H1 (cell line): ENCODE measurements around the gene C15orf40. TPM values are rescaled to one million over a fixed set of nuclear protein-coding genes. Genes with fewer than 3 reads are reported as not detected.

Experiments used
- CTCF ChIA-PET: fragments of 300-600 bp; sonication (Branson Sonifier 250); formaldehyde crosslinking; loops from one replicate; lab custom pipeline; 2021; ENCODE audit not compliant: partially characterized antibody; lab: Charles Lee
- POLR2A ChIA-PET: fragments of 300-600 bp; sonication (Branson Sonifier 250); formaldehyde crosslinking; loops from one replicate; lab custom pipeline; 2021; ENCODE audit warnings: inconsistent platforms; ENCODE audit not compliant: partially characterized antibody; lab: Charles Lee
- DNase-seq, 2 experiments: peaks; one replicate each; pipeline versions ENCODE4 v3.0.0 to v3.0.0-alpha.2; 2010 to 2022; ENCODE audit warnings: low spot score in 2 of 2, low read depth in 1 of 2, mixed read lengths in 1 of 2
- FAIRE-seq: peaks from 2 replicates; lab custom pipeline; 2011; peaks lifted over from hg19 to GRCh38; lab: Jason Lieb, UNC
- H2AFZ ChIP-seq: 2 replicates; pipeline ENCODE4 v1.8.1; 2012; ENCODE audit warnings: low read length, inconsistent platforms
- H2AK5ac ChIP-seq: 2 replicates; pipeline ENCODE4 v1.6.1; 2013; ENCODE audit warnings: low read depth, low read length
- H2BK120ac ChIP-seq: replicated peaks from 2 replicates; pipeline ENCODE3; 2013; ENCODE audit warnings: low read depth, low read length, inconsistent platforms
- H2BK12ac ChIP-seq: 2 replicates; pipeline ENCODE4 v1.6.1; 2013; ENCODE audit warnings: low read depth, low read length
- H2BK15ac ChIP-seq: 2 replicates; pipeline ENCODE4 v1.6.1; 2013; ENCODE audit warnings: low read length
- H2BK20ac ChIP-seq: 2 replicates; pipeline ENCODE4 v1.6.1; 2013; ENCODE audit warnings: low read length
- H2BK5ac ChIP-seq: 2 replicates; pipeline ENCODE4 v1.6.1; 2013; ENCODE audit warnings: low read depth, low read length
- H3K14ac ChIP-seq: 2 replicates; pipeline ENCODE4 v1.6.1; 2013; ENCODE audit warnings: inconsistent platforms; ENCODE audit not compliant: insufficient read length
- H3K18ac ChIP-seq: 2 replicates; pipeline ENCODE4 v1.6.1; 2013; ENCODE audit warnings: low read length; ENCODE audit errors: extremely low read depth
- H3K23ac ChIP-seq: 2 replicates; pipeline ENCODE4 v1.6.1; 2013; ENCODE audit warnings: inconsistent platforms; ENCODE audit not compliant: insufficient read length
- H3K23me2 ChIP-seq: 2 replicates; pipeline ENCODE4 v1.6.1; 2013; ENCODE audit warnings: low read depth, low read length
- H3K27ac ChIP-seq: 2 replicates; pipeline ENCODE4 v1.6.1; 2011; ENCODE audit warnings: low read depth, low read length, inconsistent platforms
- H3K27me3 ChIP-seq, 4 experiments: replicated peaks in 1 of 4; 1 replicate in 1 of 4; 2 replicates in 3 of 4; pipeline versions ENCODE4 v1.6.1 to v1.8.1; 2011 to 2013; ENCODE audit warnings: low read length in 3 of 4, mild to moderate bottlenecking in 3 of 4, inconsistent platforms in 2 of 4, mixed read lengths in 2 of 4, moderate library complexity in 1 of 4; ENCODE audit not compliant: control insufficient read depth in 3 of 4, insufficient read depth in 3 of 4; ENCODE audit errors: extremely low read depth in 1 of 4
- H3K36me3 ChIP-seq, 4 experiments: 2 replicates each; pipeline versions ENCODE4 v1.6.1 to v1.8.1; 2011 to 2013; ENCODE audit warnings: mild to moderate bottlenecking in 4 of 4, low read length in 3 of 4, moderate library complexity in 2 of 4, control low read depth in 1 of 4, inconsistent platforms in 1 of 4; ENCODE audit not compliant: insufficient read depth in 4 of 4, control insufficient read depth in 2 of 4
- H3K4ac ChIP-seq: replicated peaks from 2 replicates; pipeline ENCODE3; 2013; ENCODE audit warnings: low read length, low read depth, mixed read lengths, inconsistent platforms; ENCODE audit not compliant: insufficient read length
- H3K4me1 ChIP-seq, 4 experiments: replicated peaks in 1 of 4; 1 replicate in 1 of 4; 2 replicates in 3 of 4; pipeline versions ENCODE4 v1.6.1 to v1.8.1; 2011 to 2013; ENCODE audit warnings: low read length in 3 of 4, inconsistent platforms in 2 of 4, mixed read lengths in 1 of 4; ENCODE audit not compliant: insufficient read depth in 4 of 4, control insufficient read depth in 3 of 4
- H3K4me2 ChIP-seq, 2 experiments: 2 replicates each; pipeline versions ENCODE4 v1.6.1 to v1.8.1; 2011 to 2013; ENCODE audit warnings: low read depth in 2 of 2, low read length in 2 of 2, control low read depth in 1 of 2, inconsistent platforms in 1 of 2, mild to moderate bottlenecking in 1 of 2; ENCODE audit not compliant: insufficient read depth in 1 of 2
- H3K4me3 ChIP-seq, 4 experiments: fragments of 200-600, 300-600 bp in 1 of 4; sonication (generic), shearing (Covaris generic), sonication (Bioruptor Twin) in 1 of 4; 2 replicates each; pipeline versions ENCODE4 v1.5.1 to v1.8.1; 2011 to 2016; ENCODE audit warnings: low read length in 4 of 4, low read depth in 3 of 4, control low read depth in 2 of 4, inconsistent platforms in 2 of 4, mild to moderate bottlenecking in 2 of 4, mixed read lengths in 1 of 4, moderate library complexity in 1 of 4; ENCODE audit not compliant: insufficient read depth in 2 of 4; ENCODE audit errors: extremely low read depth in 1 of 4
- H3K56ac ChIP-seq: replicated peaks from 2 replicates; pipeline ENCODE3; 2013; ENCODE audit warnings: low read depth, mild to moderate bottlenecking, mixed read lengths, low read length, inconsistent platforms; ENCODE audit not compliant: insufficient read length
- H3K79me1 ChIP-seq: 2 replicates; pipeline ENCODE4 v1.6.1; 2013; ENCODE audit warnings: low read depth, low read length, control low read depth
- H3K79me2 ChIP-seq, 2 experiments: 2 replicates each; pipeline versions ENCODE4 v1.6.1 to v1.8.1; 2012 to 2013; ENCODE audit warnings: low read length in 2 of 2, mild to moderate bottlenecking in 2 of 2, inconsistent platforms in 1 of 2; ENCODE audit not compliant: insufficient read depth in 2 of 2, control insufficient read depth in 1 of 2
- H3K9ac ChIP-seq, 4 experiments: replicated peaks in 1 of 4; 1 replicate in 1 of 4; 2 replicates in 3 of 4; pipeline versions ENCODE4 v1.6.1 to v1.8.1; 2011 to 2013; ENCODE audit warnings: low read depth in 3 of 4, low read length in 3 of 4, control low read depth in 2 of 4, mild to moderate bottlenecking in 2 of 4, moderate library complexity in 2 of 4, inconsistent platforms in 1 of 4; ENCODE audit errors: extremely low read depth in 1 of 4
- H3K9me3 ChIP-seq, 2 experiments: 2 replicates each; pipeline versions ENCODE4 v1.6.1 to v1.8.1; 2012 to 2013; ENCODE audit warnings: mild to moderate bottlenecking in 2 of 2, moderate library complexity in 2 of 2, control low read depth in 1 of 2, inconsistent platforms in 1 of 2, low read depth in 1 of 2, low read length in 1 of 2, mixed read lengths in 1 of 2; ENCODE audit not compliant: insufficient read depth in 2 of 2
- H4K20me1 ChIP-seq, 2 experiments: replicated peaks in 1 of 2; 2 replicates each; pipeline versions ENCODE3 to v1.8.1; 2011 to 2013; ENCODE audit warnings: inconsistent platforms in 2 of 2, low read length in 2 of 2, mild to moderate bottlenecking in 1 of 2; ENCODE audit not compliant: insufficient read depth in 2 of 2, control insufficient read depth in 1 of 2
- H4K5ac ChIP-seq: 2 replicates; pipeline ENCODE4 v1.6.1; 2013; ENCODE audit warnings: low read length, low read depth, mixed read lengths, inconsistent platforms; ENCODE audit not compliant: insufficient read length
- H4K8ac ChIP-seq: 2 replicates; pipeline ENCODE4 v1.8.0; 2013; ENCODE audit warnings: mild to moderate bottlenecking, moderate library complexity, low read length, inconsistent platforms; ENCODE audit not compliant: insufficient read depth; ENCODE audit errors: extremely low read depth
- H4K91ac ChIP-seq: replicated peaks from 2 replicates; pipeline ENCODE3; 2013; ENCODE audit warnings: low read length, mixed read lengths, inconsistent platforms; ENCODE audit not compliant: insufficient read length
- BACH1 ChIP-seq: IDR thresholded peaks from 2 replicates; pipeline ENCODE4 v1.6.1; 2012; ENCODE audit warnings: low read length, improper control_type of control experiment
- BRCA1 ChIP-seq: IDR thresholded peaks from 2 replicates; pipeline ENCODE4 v1.6.1; 2012; ENCODE audit warnings: low read depth, low read length, improper control_type of control experiment
- E2F6 ChIP-seq: IDR thresholded peaks from 2 replicates; pipeline ENCODE4 v1.6.1; 2012; ENCODE audit warnings: inconsistent platforms
- WGBS, 2 experiments: shearing (Covaris generic) in 1 of 2; methylation state at CpG; one replicate each; pipeline versions ENCODE4 v1.1.6 to v1.1.7; 2013 to 2015; ENCODE audit warnings: low lambda C conversion rate in 2 of 2, mixed read lengths in 2 of 2, inconsistent platforms in 1 of 2, low coverage in 1 of 2, missing lambda C conversion rate in 1 of 2; ENCODE audit not compliant: insufficient replicate concordance in 2 of 2, insufficient coverage in 1 of 2, insufficient read length in 1 of 2; ENCODE audit errors: extremely low coverage in 1 of 2, missing lambda C conversion rate in 1 of 2; 5-methylcytosine and 5-hydroxymethylcytosine counted together
- polyA plus RNA-seq, 7 experiments: library from polyadenylated mRNA; depleted of rRNA in 3 of 7; stranded (reverse) in 5 of 7; unstranded in 2 of 7; fragments of >200 nt in 5 of 7; fragments of 200-250 nt in 2 of 7; gene quantifications; 1 replicate in 5 of 7; 2 replicates in 1 of 7; 4 replicates in 1 of 7; pipeline versions ENCODE4 v1.2.1 to v1.2.3, GENCODE V29; 2011 to 2013; ENCODE audit warnings: missing spikeins in 2 of 7, mixed read lengths in 2 of 7
- total RNA-seq: library from RNA; stranded (reverse); fragmentation: NEBNext Ultra II Directional; extraction: Animal tissue kit (Norgen Biotek cat#: 25700); gene quantifications from 2 replicates; pipeline ENCODE4 v1.2.1, GENCODE V29; 2021

The C15orf40 gene
- total and polyA plus RNA-seq, 2 of the 8 experiments (the other 6 are each of a cell fraction or from before 2014, with no cell fraction given) = 10.7 TPM

- Histone ChIP-seq H3K9me3 (no peaks in the 10 kb centered on the region), H2BK15ac (0 out of 2 replicates have a peak overlapping the region, but pooled peaks have one; percentile 40), H2BK120ac (no peak overlapping the region), H3K4me1 (no peaks in the 10 kb centered on the region; a peak in 1 of 7 replicates), H3K56ac (no peak overlapping the region), H2BK12ac (no peak overlapping the region), H4K91ac (no peak overlapping the region), H3K23me2 (peaks cover 3% of the 10 kb centered on the region; the same call in 1 of the 2 replicates), H2AFZ (no peak overlapping the region), H2AK5ac (no peak overlapping the region), H3K79me1 (no peaks in the 10 kb centered on the region), H3K9ac (no peak overlapping the region), H3K79me2 (no peaks in the 10 kb centered on the region), H2BK20ac (no peak overlapping the region), H3K4me2 (no peak overlapping the region; a peak in 1 of 4 replicates), H3K23ac (no peak overlapping the region), H3K18ac (no peak overlapping the region), H4K20me1 (peaks cover 0 to 2% of the 10 kb centered on the region in 2 experiments), H3K4ac (no peak overlapping the region), H4K8ac (no peak overlapping the region), H3K27me3 (peaks cover 0 to 17% (median 10%) of the 10 kb centered on the region in 4 experiments; a peak in 5 of 7 replicates), H3K4me3 (no peak overlapping the region), H3K14ac (no peak overlapping the region), H2BK5ac (no peak overlapping the region), H3K36me3 (no peaks in the 10 kb centered on the region), H4K5ac (no peak overlapping the region), H3K27ac (no peak overlapping the region)
- ChIA-PET POLR2A (no interaction called here), CTCF (no interaction called here)
- TF ChIP-seq BRCA1 = no peak
- TF ChIP-seq E2F6 = no peak
- no peak for TF ChIP-seq BACH1
- DNase-seq = no peak
- no peak for FAIRE-seq
- 88% methylated on average over 6 of the region's 6 CpGs; no CpG with 5 or more reads in 1 of the 2 experiments for WGBS, 2 experiments
Observed at GRCh38 chr15:82950746-82951370, 60.6 kb downstream of the C15orf40 start.
